AG04449 (cell line): Measurements from ENCODE around the gene OBP2A.
A peak's percentile ranks its signal among the peaks of the same experiment; 100 is the strongest.

Experiments
- CTCF ChIA-PET: fragments of 350-600 bp; formaldehyde crosslinking; extraction: SDS; loops from one replicate; lab custom pipeline; 2021; ENCODE audit warnings: antibody characterized with exemption; lab: Yijun Ruan, JAX
- POLR2A ChIA-PET: fragments of 400-600, 350-600 bp; formaldehyde crosslinking; extraction: SDS; loops from one replicate; lab custom pipeline; 2020; ENCODE audit warnings: antibody characterized with exemption, inconsistent platforms; lab: Yijun Ruan, JAX
- DNase-seq: peaks from one replicate; pipeline ENCODE4 v3.0.0-alpha.2; 2010; ENCODE audit warnings: low read depth, low spot score
- H3K4me3 ChIP-seq: 2 replicates; pipeline ENCODE4 v1.5.1; 2011; ENCODE audit warnings: low read depth, mild to moderate bottlenecking, control low read depth, low read length
- CTCF ChIP-seq: IDR thresholded peaks from one replicate; pipeline ENCODE4 v1.5.1; 2011; ENCODE audit warnings: mild to moderate bottlenecking, moderate library complexity, low read length, control low read depth, inconsistent platforms; ENCODE audit not compliant: insufficient read depth; ENCODE audit errors: missing control alignments

The OBP2A gene

GRCh38 chr9:135501261-135502167 lies 44.4 kb upstream of the OBP2A start:
- ChIA-PET POLR2A (no interaction called here), CTCF (interaction anchor here (1.0 to 3.2 kb wide), 2 partner anchors 11 kb away, joined by 4 to 11 read pairs; no protein-coding TSS in a partner anchor)
- DNase-seq = no peak
- no peak for TF ChIP-seq CTCF
- H3K4me3 ChIP-seq = peak overlapping the region; percentile 80

- DNase-seq = no peak
- CTCF ChIA-PET = interaction anchor here (1.0 kb wide), 1 partner anchor 10 kb away, joined by 4 read pairs; no protein-coding TSS in a partner anchor
- POLR2A ChIA-PET = no interaction called here
- H3K4me3 ChIP-seq = no peak overlapping the region; the same call in 1 of the 2 replicates
- TF ChIP-seq CTCF = no peak
These were observed 43.6 kb upstream of the OBP2A start for GRCh38 chr9:135502168-135502872.

GRCh38 chr9:135502873-135503321 lies 43.0 kb upstream of the OBP2A start:
- ChIA-PET POLR2A (no interaction called here), CTCF (interaction anchor here (1.0 kb wide), 1 partner anchor 10 kb away, joined by 4 read pairs; no protein-coding TSS in a partner anchor)
- no peak for DNase-seq

GRCh38 chr9:135503371-135504261 lies 42.3 kb upstream of the OBP2A start:
- no peak overlapping the region for H3K4me3 ChIP-seq
- TF ChIP-seq CTCF = no peak
- ChIA-PET CTCF (interaction anchor here (0.8 to 3.4 kb wide), 8 partner anchors 9 to 101 kb away, joined by 3 to 17 read pairs (median 8); no protein-coding TSS in a partner anchor), POLR2A (no interaction called here)
- DNase-seq = no peak

More at GRCh38 chr9:135502873-135503321, 43.0 kb upstream of the OBP2A start:
- TF ChIP-seq CTCF = no peak
- no peak overlapping the region for H3K4me3 ChIP-seq

GRCh38 chr9:135504262-135505243 lies 41.4 kb upstream of the OBP2A start:
- CTCF ChIA-PET = interaction anchor here (0.7 to 3.4 kb wide), 18 partner anchors 8 to 118 kb away, joined by 3 to 17 read pairs (median 4); no protein-coding TSS in a partner anchor
- no peak overlapping the region for H3K4me3 ChIP-seq
- POLR2A ChIA-PET = interaction anchor here (0.6 kb wide), 1 partner anchor 31 kb away, joined by 3 read pairs; no protein-coding TSS in a partner anchor
- TF ChIP-seq CTCF = peak; percentile 95
- DNase-seq = no peak
